ENCODE measurements around the gene MARK2. TPM values are rescaled to one million over a fixed set of nuclear protein-coding genes. Genes with fewer than 3 reads are reported as not detected.
"Not testable (repeated sequence)": the region's sequence is repeated elsewhere in the genome, so short reads cannot be mapped to it uniquely, and the experiment has no call there.

Gene MARK2
- total and polyA plus RNA-seq, 10 of the 15 experiments (the other 5 are each of a cell fraction or from before 2014, with no cell fraction given) = 0.19 to 29.5 (median 13.2) TPM

- H3K27ac ChIP-seq (ENCODE audit: control insufficient read depth, insufficient read depth); ATAC-seq; RAD21 ChIA-PET (ENCODE audit: unreplicated experiment); H3K4me2 ChIP-seq (ENCODE audit: control insufficient read depth, insufficient read depth); H3K9ac ChIP-seq (ENCODE audit: control insufficient read depth, insufficient read depth, low read length); FAIRE-seq; H4K20me1 ChIP-seq (ENCODE audit: control insufficient read depth, insufficient read depth); H3K4me3 ChIP-seq; H3K9me3 ChIP-seq (replicated peaks; ENCODE audit: control insufficient read depth, insufficient read depth, low read length); BruUV-seq (replicated peaks); in situ Hi-C loops (cut with MboI); H2AFZ ChIP-seq (ENCODE audit: control insufficient read depth, low read depth, low read length); DNase-seq (ENCODE audit: low read depth, low spot score); H3K27me3 ChIP-seq (replicated peaks in 1 of 2; ENCODE audit: control insufficient read depth in 2 of 2, insufficient read depth in 2 of 2, low read length in 1 of 2); intact Hi-C loops (cut with micrococcal nuclease; ENCODE audit: unreplicated experiment): not testable (repeated sequence)
- ChIA-PET POLR2A (interaction anchor here (0.8 kb wide), 1 partner anchor 13 kb away, joined by 3 read pairs; no protein-coding TSS in a partner anchor), CTCF (interaction anchor here (0.8 to 4.6 kb wide), 5 partner anchors 11 to 82 kb away, joined by 3 to 22 read pairs (median 4); partner anchors contain the start of gene MARK2), SMC1A (ENCODE audit: uncharacterized antibody, unreplicated experiment) (interaction anchor here (13.9 kb wide), 1 partner anchor 23 kb away, joined by 153 read pairs; the partner anchor contains the start of gene MARK2)
- WGBS (ENCODE audit: insufficient coverage, insufficient replicate concordance, low lambda C conversion rate, missing lambda C conversion rate) = 98% methylated on average over 6 of the region's 6 CpGs
- Histone ChIP-seq H3K36me3 (ENCODE audit: control insufficient read depth in 2 of 2, insufficient read depth in 2 of 2, low read length in 1 of 2) (peaks cover 5 to 12% of the 10 kb centered on the region in 2 experiments; a peak in 3 of 4 replicates), H3K4me1 (ENCODE audit: control insufficient read depth, insufficient read depth, low read length) (peaks cover 25% of the 10 kb centered on the region), H3K79me2 (ENCODE audit: control insufficient read depth, insufficient read depth, low read length) (peaks cover 26% of the 10 kb centered on the region)
Measured at GRCh38 chr11:63863620-63864019, 24.7 kb downstream of the MARK2 start.

- in situ Hi-C loops (cut with MboI) = no loop called here
- ATAC-seq = peak; percentile 93
- BruUV-seq (replicated peaks) = no TSS peak
- TF ChIP-seq PKNOX1 (IDR thresholded peaks at IDR 0.05) (peak; percentile 72), BACH1 (IDR thresholded peaks at IDR 0.05; ENCODE audit: borderline replicate concordance) (no peak; the same call in 1 of the 2 replicates), POU2F2 (IDR thresholded peaks at IDR 0.05; ENCODE audit: borderline replicate concordance, low read depth, low read length) (no peak), CHD2 (IDR thresholded peaks at IDR 0.05; ENCODE audit: borderline replicate concordance, low read depth, low read length) (no peak), IRF5 (IDR thresholded peaks at IDR 0.05; ENCODE audit: borderline replicate concordance) (no peak), ZNF217 (IDR thresholded peaks at IDR 0.05) (0 out of 2 replicates have a peak, but pooled peaks have one; percentile 38), NR2C2 (IDR thresholded peaks at IDR 0.05; ENCODE audit: borderline replicate concordance, control insufficient read depth, insufficient read length, low read depth) (no peak), ELK1 (IDR thresholded peaks at IDR 0.05; ENCODE audit: low read depth, low read length) (no peak), NR2C1 (IDR thresholded peaks at IDR 0.05) (no peak)
Measured at GRCh38 chr11:63866211-63866610, 27.3 kb downstream of the MARK2 start.

More at GRCh38 chr11:63866211-63866610, 27.3 kb downstream of the MARK2 start:
- Histone ChIP-seq H3K79me2 (ENCODE audit: control insufficient read depth, insufficient read depth, low read length) (peaks cover 47% of the 10 kb centered on the region), H3K4me1 (ENCODE audit: control insufficient read depth, insufficient read depth, low read length) (peaks cover 46% of the 10 kb centered on the region), H3K27ac (ENCODE audit: control insufficient read depth, insufficient read depth) (peak overlapping the region; percentile 26; the same call in 1 of the 2 replicates), H3K4me2 (ENCODE audit: control insufficient read depth, insufficient read depth) (peak overlapping the region; percentile 70), H3K4me3 (peak overlapping the region; percentile 12; the same call in 1 of the 2 replicates), H3K36me3 (ENCODE audit: control insufficient read depth in 2 of 2, insufficient read depth in 2 of 2, low read length in 1 of 2) (peaks cover 5 to 12% of the 10 kb centered on the region in 2 experiments), H2AFZ (ENCODE audit: control insufficient read depth, low read depth, low read length) (no peak overlapping the region), H4K20me1 (ENCODE audit: control insufficient read depth, insufficient read depth) (peaks cover 9% of the 10 kb centered on the region; the same call in 1 of the 2 replicates), H3K27me3 (replicated peaks in 1 of 2; ENCODE audit: control insufficient read depth in 2 of 2, insufficient read depth in 2 of 2, low read length in 1 of 2) (no peaks in the 10 kb centered on the region), H3K9ac (ENCODE audit: control insufficient read depth, insufficient read depth, low read length) (no peak overlapping the region), H3K9me3 (replicated peaks; ENCODE audit: control insufficient read depth, insufficient read depth, low read length) (no peaks in the 10 kb centered on the region)
- FAIRE-seq (peak; percentile 88), DNase-seq (ENCODE audit: low read depth, low spot score) (peak; percentile 86)
- CTCF ChIA-PET = interaction anchor here (0.8 to 3.7 kb wide), 4 partner anchors 10 to 29 kb away, joined by 3 to 33 read pairs (median 8); partner anchors contain the start of gene MARK2
- intact Hi-C loops (cut with micrococcal nuclease; ENCODE audit: unreplicated experiment) = no loop called here
- POLR2A ChIA-PET = interaction anchor here (0.5 to 1.1 kb wide), 9 partner anchors 8 to 205 kb away, joined by 3 to 5 read pairs (median 4); partner anchors contain the start of gene MARK2
- WGBS (ENCODE audit: insufficient coverage, insufficient replicate concordance, low lambda C conversion rate, missing lambda C conversion rate) = 1% methylated on average over 4 of the region's 4 CpGs
- SMC1A ChIA-PET (ENCODE audit: uncharacterized antibody, unreplicated experiment) = interaction anchor here (0.7 to 13.9 kb wide), 10 partner anchors 10 to 557 kb away, joined by 3 to 153 read pairs (median 4); partner anchors contain the start of gene MARK2
- RAD21 ChIA-PET (ENCODE audit: unreplicated experiment) = interaction anchor here (1.6 to 2.6 kb wide), 5 partner anchors 10 to 29 kb away, joined by 4 to 11 read pairs (median 8); no protein-coding TSS in a partner anchor

All from GM12878 (cell line).